ENCODE measurements around the gene ETV7.
A peak's percentile ranks its signal among the peaks of the same experiment; 100 is the strongest.

The ETV7 gene

DNA sequence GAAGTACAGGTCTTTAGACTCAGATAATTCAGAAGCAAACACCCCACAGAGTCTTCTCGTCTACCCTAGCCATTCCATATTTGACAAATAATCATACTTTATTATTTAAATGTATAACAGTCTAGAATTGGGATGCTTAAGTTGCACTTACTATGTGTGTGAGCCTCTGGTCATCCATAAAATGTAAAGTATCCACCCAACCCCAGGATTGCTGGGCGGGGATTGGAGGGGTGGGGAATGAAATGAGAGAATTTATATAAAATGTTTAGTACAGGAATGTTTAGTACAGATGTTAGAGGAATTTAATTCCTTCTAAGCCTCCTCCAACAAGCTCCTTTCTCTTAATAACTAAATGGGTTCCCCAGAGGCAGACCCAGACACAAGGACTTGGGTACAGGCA is 67.6 kb downstream of the ETV7 start:
- TF ChIP-seq CTCF (IDR thresholded peaks at IDR 0.05), result no peak

GRCh38 chr6:36319436-36319762 is 68.1 kb downstream of the ETV7 start:
- TF ChIP-seq CTCF (IDR thresholded peaks at IDR 0.05), result peak; percentile 22; the same call in 1 of the 2 replicates

GRCh38 chr6:36318690-36319435 is 68.6 kb downstream of the ETV7 start:
- no peak for TF ChIP-seq CTCF (IDR thresholded peaks at IDR 0.05)

GRCh38 chr6:36317623-36318022 is 69.8 kb downstream of the ETV7 start:
- no peak for TF ChIP-seq CTCF (IDR thresholded peaks at IDR 0.05)
